SK-N-SH treated with all-trans-retinoic acid at 6 μM for 48 hours (cell line): ENCODE results near the gene POLG.

Source experiments
- ATAC-seq: fragments of 200-7000 bp; cut with Tn5 transposase; 3 replicates; pipeline ENCODE4 v1.9.1; 2020; ENCODE audit warnings: mild to moderate bottlenecking, moderate library complexity
- ARNTL ChIP-seq: fragments of 450-650 bp; formaldehyde crosslinking; IDR thresholded peaks from 2 replicates; pipeline ENCODE4 v1.5.0; 2020; ENCODE audit warnings: low read depth, mild to moderate bottlenecking, moderate library complexity, borderline replicate concordance
- CSDC2 ChIP-seq: fragments of 250-450 bp; sonication (Bioruptor Pico); IDR thresholded peaks from 2 replicates; pipeline ENCODE4 v1.5.0; 2020; ENCODE audit warnings: mild to moderate bottlenecking, moderate library complexity
- ESRRG ChIP-seq: fragments of 250-450 bp; sonication (Bioruptor Pico); IDR thresholded peaks from 2 replicates; pipeline ENCODE4 v1.6.1; 2021; ENCODE audit warnings: mild to moderate bottlenecking
- OSR1 ChIP-seq: fragments of 250-450 bp; sonication (Bioruptor Pico); IDR thresholded peaks from 2 replicates; pipeline ENCODE4 v1.8.0; 2022; ENCODE audit warnings: moderate library complexity, mild to moderate bottlenecking, inconsistent platforms
- PPARA ChIP-seq: fragments of 250-450 bp; sonication (Bioruptor Pico); IDR thresholded peaks from 2 replicates; pipeline ENCODE4 v1.5.0; 2020; ENCODE audit warnings: mild to moderate bottlenecking, borderline replicate concordance
- RARB ChIP-seq: fragments of 250-450 bp; sonication (Bioruptor Pico); IDR thresholded peaks from 2 replicates; pipeline ENCODE4 v1.8.0; 2021; ENCODE audit warnings: mild to moderate bottlenecking, moderate library complexity
- TCF4 ChIP-seq: fragments of 250-450 bp; sonication (Bioruptor Pico); IDR thresholded peaks from 2 replicates; pipeline ENCODE4 v1.8.0; 2021; ENCODE audit warnings: mild to moderate bottlenecking, moderate library complexity, borderline replicate concordance
- TOX ChIP-seq: fragments of 250-450 bp; sonication (Bioruptor Pico); IDR thresholded peaks from 2 replicates; pipeline ENCODE4 v1.8.0; 2021; ENCODE audit warnings: mild to moderate bottlenecking, moderate library complexity, borderline replicate concordance
- ZFP3 ChIP-seq: fragments of 250-450 bp; sonication (Bioruptor Pico); IDR thresholded peaks from 2 replicates; pipeline ENCODE4 v1.5.0; 2020; ENCODE audit warnings: mild to moderate bottlenecking, moderate library complexity
- ZNF565 ChIP-seq: fragments of 450-650 bp; formaldehyde crosslinking; conservative IDR thresholded peaks from 2 replicates; pipeline ENCODE4 v1.5.0; 2020; ENCODE audit warnings: low read depth, mild to moderate bottlenecking, moderate library complexity
- ZNF70 ChIP-seq: fragments of 450-650 bp; formaldehyde crosslinking; IDR thresholded peaks from 2 replicates; pipeline ENCODE4 v1.5.0; 2020; ENCODE audit warnings: mild to moderate bottlenecking, moderate library complexity
- ZNF8 ChIP-seq: fragments of 450-650 bp; formaldehyde crosslinking; IDR thresholded peaks from 2 replicates; pipeline ENCODE4 v1.5.0; 2020; ENCODE audit warnings: mild to moderate bottlenecking, moderate library complexity
- TF ChIP-seq, protein P1 (sequence below): fragments of 250-450 bp; sonication (Bioruptor Pico); IDR thresholded peaks from 2 replicates; pipeline ENCODE4 v1.5.0; 2020; ENCODE audit warnings: mild to moderate bottlenecking, moderate library complexity
- TF ChIP-seq, protein P2 (sequence below): fragments of 250-450 bp; sonication (Bioruptor Pico); IDR thresholded peaks from 2 replicates; pipeline ENCODE4 v1.8.0; 2021; ENCODE audit warnings: low read depth, mild to moderate bottlenecking, moderate library complexity, borderline replicate concordance
- TF ChIP-seq, protein P3 (sequence below): fragments of 250-450 bp; sonication (Bioruptor Pico); IDR thresholded peaks from 2 replicates; pipeline ENCODE4 v1.5.1; 2021; ENCODE audit warnings: mild to moderate bottlenecking, moderate library complexity
- TF ChIP-seq, protein P4 (sequence below): fragments of 250-450 bp; sonication (Bioruptor Pico); IDR thresholded peaks from 2 replicates; pipeline ENCODE4 v1.5.1; 2020; ENCODE audit warnings: low read depth, mild to moderate bottlenecking, moderate library complexity

Gene POLG

DNA sequence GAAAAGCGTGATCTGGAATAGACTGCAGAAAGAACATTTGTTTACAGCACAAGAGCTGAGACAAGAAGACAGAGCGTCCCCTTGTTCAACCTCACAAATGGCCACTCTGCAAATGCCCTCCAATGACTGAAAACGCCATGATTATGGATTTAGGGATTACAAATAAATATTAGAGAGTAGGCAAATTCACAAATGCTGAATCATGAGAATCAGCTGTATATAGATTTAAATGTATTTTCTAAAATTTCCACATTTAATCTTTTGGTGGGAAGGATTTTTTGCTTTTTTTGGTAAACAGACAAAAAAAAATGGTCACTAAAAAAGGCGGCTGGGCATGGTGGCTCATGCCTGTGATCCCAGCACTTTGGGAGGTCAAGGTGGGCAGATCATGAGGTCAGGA lies 10.6 kb upstream of the POLG start:
- ATAC-seq, result no peak
- TF ChIP-seq PPARA (CRISPR knock-in tag) (no peak), RARB (CRISPR knock-in tag) (no peak), ARNTL (no peak), TCF4 (CRISPR knock-in tag) (no peak), ESRRG (CRISPR knock-in tag) (no peak), OSR1 (CRISPR knock-in tag) (no peak), ZNF8 (CRISPR knock-in tag) (no peak)
- TF ChIP-seq, protein P1, sequence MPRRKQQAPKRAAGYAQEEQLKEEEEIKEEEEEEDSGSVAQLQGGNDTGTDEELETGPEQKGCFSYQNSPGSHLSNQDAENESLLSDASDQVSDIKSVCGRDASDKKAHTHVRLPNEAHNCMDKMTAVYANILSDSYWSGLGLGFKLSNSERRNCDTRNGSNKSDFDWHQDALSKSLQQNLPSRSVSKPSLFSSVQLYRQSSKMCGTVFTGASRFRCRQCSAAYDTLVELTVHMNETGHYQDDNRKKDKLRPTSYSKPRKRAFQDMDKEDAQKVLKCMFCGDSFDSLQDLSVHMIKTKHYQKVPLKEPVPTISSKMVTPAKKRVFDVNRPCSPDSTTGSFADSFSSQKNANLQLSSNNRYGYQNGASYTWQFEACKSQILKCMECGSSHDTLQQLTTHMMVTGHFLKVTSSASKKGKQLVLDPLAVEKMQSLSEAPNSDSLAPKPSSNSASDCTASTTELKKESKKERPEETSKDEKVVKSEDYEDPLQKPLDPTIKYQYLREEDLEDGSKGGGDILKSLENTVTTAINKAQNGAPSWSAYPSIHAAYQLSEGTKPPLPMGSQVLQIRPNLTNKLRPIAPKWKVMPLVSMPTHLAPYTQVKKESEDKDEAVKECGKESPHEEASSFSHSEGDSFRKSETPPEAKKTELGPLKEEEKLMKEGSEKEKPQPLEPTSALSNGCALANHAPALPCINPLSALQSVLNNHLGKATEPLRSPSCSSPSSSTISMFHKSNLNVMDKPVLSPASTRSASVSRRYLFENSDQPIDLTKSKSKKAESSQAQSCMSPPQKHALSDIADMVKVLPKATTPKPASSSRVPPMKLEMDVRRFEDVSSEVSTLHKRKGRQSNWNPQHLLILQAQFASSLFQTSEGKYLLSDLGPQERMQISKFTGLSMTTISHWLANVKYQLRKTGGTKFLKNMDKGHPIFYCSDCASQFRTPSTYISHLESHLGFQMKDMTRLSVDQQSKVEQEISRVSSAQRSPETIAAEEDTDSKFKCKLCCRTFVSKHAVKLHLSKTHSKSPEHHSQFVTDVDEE (CRISPR knock-in tag), result no peak
- TF ChIP-seq, protein P2, sequence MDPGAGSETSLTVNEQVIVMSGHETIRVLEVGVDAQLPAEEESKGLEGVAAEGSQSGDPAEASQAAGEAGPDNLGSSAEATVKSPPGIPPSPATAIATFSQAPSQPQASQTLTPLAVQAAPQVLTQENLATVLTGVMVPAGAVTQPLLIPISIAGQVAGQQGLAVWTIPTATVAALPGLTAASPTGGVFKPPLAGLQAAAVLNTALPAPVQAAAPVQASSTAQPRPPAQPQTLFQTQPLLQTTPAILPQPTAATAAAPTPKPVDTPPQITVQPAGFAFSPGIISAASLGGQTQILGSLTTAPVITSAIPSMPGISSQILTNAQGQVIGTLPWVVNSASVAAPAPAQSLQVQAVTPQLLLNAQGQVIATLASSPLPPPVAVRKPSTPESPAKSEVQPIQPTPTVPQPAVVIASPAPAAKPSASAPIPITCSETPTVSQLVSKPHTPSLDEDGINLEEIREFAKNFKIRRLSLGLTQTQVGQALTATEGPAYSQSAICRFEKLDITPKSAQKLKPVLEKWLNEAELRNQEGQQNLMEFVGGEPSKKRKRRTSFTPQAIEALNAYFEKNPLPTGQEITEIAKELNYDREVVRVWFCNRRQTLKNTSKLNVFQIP (CRISPR knock-in tag), result no peak
- TF ChIP-seq, protein P3, sequence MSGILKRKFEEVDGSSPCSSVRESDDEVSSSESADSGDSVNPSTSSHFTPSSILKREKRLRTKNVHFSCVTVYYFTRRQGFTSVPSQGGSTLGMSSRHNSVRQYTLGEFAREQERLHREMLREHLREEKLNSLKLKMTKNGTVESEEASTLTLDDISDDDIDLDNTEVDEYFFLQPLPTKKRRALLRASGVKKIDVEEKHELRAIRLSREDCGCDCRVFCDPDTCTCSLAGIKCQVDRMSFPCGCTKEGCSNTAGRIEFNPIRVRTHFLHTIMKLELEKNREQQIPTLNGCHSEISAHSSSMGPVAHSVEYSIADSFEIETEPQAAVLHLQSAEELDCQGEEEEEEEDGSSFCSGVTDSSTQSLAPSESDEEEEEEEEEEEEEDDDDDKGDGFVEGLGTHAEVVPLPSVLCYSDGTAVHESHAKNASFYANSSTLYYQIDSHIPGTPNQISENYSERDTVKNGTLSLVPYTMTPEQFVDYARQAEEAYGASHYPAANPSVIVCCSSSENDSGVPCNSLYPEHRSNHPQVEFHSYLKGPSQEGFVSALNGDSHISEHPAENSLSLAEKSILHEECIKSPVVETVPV (CRISPR knock-in tag), result no peak

DNA sequence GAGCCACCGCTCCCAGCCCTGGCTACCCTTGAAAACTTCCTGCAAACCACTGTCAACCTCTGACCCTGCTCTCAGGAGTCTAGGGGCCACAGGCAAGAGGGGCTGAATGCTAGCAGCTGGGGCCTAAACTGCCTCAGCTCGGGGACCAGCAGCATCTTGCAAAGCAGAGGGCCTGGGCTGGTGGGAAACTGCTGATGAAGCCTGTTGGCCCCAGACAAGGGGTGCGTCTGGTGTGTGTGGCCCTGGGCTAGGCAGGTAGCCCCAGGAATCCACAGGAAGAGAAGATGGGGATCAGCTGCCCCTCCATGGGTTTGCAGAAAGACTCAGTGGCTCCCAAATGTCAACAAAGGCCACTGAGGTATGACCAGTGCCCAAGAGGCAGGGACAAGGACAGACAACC lies 8.2 kb upstream of the POLG start:
- ATAC-seq, result no peak
- no peak for TF ChIP-seq ZNF70 (CRISPR knock-in tag)
- no peak for TF ChIP-seq TOX (CRISPR knock-in tag)
- TF ChIP-seq TCF4 (CRISPR knock-in tag), result no peak
- no peak for TF ChIP-seq ZNF565 (CRISPR knock-in tag)
- TF ChIP-seq RARB (CRISPR knock-in tag), result no peak
- no peak for TF ChIP-seq CSDC2 (CRISPR knock-in tag)
- TF ChIP-seq, protein P4, sequence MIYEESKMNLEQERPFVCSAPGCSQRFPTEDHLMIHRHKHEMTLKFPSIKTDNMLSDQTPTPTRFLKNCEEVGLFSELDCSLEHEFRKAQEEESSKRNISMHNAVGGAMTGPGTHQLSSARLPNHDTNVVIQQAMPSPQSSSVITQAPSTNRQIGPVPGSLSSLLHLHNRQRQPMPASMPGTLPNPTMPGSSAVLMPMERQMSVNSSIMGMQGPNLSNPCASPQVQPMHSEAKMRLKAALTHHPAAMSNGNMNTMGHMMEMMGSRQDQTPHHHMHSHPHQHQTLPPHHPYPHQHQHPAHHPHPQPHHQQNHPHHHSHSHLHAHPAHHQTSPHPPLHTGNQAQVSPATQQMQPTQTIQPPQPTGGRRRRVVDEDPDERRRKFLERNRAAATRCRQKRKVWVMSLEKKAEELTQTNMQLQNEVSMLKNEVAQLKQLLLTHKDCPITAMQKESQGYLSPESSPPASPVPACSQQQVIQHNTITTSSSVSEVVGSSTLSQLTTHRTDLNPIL (CRISPR knock-in tag), result no peak
- TF ChIP-seq, protein P1 (CRISPR knock-in tag), result no peak
- TF ChIP-seq OSR1 (CRISPR knock-in tag), result no peak
- no peak for TF ChIP-seq ZFP3
- TF ChIP-seq, protein P3 (CRISPR knock-in tag), result no peak
- TF ChIP-seq, protein P2 (CRISPR knock-in tag), result no peak
